LNCAP (cell line): ENCODE measurements around the gene PLD1.
A peak's percentile ranks its signal among the peaks of the same experiment; 100 is the strongest.

Experiments used
- TF ChIP-seq, protein P1 (sequence below): fragments of 450-650 bp; IDR thresholded peaks from 2 replicates; pipeline ENCODE4 v1.5.1; 2017; ENCODE audit warnings: mild to moderate bottlenecking

Gene PLD1

DNA sequence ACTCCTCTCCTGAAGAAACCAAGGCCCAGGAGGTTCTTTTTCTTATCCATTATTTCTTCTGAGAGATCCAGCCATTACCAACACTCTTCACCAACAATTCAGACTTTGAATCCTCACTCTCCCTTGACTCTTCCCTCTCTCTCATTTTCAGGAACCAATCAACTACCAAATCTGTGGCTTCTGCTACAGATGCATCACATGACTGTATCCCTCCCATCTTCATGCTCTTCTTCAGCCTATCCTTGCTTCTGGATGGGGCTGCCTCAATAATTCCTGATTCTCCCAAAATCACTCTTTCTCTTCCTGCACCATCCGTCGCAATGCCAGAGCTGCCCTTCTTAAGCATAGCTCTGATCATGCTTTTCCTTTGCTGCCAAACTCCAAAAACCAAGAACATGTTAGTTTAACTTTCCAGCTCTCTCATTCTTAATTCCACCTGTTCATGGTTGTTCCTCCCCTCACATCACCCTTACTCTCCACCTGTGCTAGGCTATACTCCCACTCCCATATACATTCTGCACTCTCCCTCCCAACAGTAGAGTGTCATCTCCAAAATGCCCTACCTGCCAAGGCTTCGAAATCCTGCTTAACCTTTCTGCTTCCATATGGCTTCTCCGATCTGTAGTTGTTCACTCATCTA, 13.5 kb downstream of the PLD1 start:
- TF ChIP-seq, protein P1, sequence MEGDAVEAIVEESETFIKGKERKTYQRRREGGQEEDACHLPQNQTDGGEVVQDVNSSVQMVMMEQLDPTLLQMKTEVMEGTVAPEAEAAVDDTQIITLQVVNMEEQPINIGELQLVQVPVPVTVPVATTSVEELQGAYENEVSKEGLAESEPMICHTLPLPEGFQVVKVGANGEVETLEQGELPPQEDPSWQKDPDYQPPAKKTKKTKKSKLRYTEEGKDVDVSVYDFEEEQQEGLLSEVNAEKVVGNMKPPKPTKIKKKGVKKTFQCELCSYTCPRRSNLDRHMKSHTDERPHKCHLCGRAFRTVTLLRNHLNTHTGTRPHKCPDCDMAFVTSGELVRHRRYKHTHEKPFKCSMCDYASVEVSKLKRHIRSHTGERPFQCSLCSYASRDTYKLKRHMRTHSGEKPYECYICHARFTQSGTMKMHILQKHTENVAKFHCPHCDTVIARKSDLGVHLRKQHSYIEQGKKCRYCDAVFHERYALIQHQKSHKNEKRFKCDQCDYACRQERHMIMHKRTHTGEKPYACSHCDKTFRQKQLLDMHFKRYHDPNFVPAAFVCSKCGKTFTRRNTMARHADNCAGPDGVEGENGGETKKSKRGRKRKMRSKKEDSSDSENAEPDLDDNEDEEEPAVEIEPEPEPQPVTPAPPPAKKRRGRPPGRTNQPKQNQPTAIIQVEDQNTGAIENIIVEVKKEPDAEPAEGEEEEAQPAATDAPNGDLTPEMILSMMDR = no peak

DNA sequence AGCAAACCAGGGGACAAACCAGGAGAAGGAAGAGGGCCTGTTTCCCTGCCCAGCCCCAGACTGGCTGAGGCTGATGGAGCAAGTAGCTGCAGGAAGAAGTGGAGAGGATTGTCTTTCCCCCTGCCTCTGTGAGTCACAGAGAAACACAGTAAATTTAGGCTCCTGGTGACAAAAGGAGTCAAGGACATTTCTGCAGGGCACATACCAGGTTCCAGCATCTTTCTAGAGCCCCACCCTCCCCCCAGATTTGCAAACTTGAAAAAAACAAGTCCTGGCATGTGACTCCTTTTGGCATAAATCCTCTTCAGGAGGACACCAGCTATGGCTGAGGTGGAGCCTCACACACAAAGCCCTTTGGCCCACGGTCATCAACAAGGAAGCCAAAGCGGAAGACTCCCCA, 17.8 kb downstream of the PLD1 start:
- TF ChIP-seq, protein P1 = no peak

DNA sequence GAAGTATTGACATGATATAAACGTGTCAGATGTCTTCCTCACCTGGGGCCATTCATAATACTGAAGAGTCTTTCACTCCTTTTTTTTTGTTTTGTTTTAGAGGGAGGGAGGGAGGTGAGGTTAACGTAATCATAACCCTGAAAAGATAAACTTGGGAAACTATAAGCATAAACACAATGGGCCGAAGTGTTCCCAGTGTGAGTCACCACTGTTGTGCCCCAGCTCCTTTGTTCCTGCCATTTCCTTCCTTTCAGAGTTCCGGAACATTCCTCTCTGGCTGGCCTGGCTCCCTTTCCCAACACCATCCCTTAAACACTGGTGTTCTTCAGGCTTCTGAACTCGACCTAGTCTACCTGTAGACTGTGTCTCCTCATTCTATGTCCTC, 18.6 kb downstream of the PLD1 start:
- TF ChIP-seq, protein P1 = no peak

DNA sequence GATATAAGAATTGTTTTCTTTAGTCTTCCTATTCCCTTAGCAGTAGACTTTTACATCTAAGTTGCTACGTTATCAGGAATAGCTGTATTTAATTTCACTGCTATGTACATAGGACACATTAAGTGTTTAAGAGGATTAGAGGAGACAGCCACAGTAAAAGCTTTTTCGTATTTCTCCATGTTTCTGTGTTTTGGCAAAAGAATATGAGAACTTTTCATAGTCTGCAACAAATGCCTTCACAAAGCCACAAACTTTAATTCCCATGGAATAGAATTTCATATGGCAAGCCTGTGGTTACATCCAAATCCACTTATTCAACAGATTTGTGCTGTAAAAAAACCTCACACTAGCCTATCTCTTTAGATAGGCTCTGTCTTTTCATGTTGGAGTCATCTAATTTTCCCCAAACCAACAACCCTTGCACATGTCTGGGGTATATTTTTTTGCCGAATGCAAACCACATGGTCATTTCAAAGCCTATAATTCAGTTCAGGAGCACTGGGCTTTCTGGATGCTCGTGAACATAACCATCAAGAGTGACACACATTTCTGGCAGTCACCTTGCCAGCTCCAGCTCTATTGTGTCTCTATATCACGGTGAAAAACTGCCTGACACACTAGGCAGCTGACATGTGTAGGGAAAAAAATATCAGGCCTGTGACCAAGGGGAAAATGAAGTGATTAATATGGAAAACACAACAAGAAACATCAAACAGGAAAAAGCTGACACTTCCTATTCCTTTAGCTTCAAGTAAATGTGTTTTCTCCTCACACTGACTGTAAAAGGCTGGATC, 19.2 kb downstream of the PLD1 start:
- TF ChIP-seq, protein P1 = no peak

DNA sequence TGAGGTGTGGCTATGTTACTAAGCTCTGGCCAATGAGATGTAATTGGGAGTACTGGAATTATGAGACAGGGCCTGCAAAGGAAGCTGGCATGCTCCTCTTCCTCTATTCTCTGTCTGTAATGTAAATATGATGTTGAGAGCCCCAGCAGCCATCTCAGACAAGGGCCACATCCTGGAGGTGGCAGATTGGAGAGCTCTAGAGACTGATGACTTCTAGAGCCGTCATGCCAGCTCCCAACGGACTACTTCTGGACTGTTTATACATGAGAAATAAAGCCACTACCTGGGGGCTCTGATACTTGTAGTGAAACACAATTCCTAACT, 19.7 kb downstream of the PLD1 start:
- TF ChIP-seq, protein P1 = no peak

DNA sequence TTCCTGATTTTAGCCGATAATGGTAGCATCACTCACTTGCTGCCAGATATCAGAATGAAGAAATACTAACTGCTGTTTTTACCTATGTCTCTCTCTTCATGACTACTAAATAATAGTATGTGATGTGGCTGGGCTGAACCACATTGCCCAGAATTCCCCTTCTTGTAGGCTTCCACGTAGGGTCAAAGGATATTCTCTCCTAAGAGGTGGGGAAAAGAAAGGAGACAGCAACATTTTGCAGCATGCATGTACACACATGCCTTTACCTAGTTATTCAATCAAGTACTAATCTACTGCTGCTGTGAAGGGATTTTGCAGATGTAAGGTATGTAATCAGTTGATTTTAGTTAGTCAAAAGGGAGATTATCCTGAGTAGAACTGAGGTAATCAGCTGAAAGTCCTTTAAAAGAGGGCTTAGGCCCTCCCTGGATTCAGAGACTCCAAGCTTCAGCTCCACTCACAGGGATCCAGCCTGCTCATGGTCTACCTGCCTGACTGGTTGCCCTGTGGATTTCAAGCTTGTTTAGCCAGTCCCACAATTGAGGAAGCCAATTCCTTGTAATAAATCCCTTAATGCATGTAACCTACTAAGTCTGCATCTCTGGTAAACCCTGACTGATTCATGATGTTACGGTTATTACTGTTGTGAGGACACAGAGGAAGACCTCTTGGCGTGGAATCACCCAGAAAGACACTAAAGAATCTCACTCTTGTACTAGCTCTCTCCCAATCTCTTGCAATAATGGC, 20.4 kb downstream of the PLD1 start:
- TF ChIP-seq, protein P1 = no peak

DNA sequence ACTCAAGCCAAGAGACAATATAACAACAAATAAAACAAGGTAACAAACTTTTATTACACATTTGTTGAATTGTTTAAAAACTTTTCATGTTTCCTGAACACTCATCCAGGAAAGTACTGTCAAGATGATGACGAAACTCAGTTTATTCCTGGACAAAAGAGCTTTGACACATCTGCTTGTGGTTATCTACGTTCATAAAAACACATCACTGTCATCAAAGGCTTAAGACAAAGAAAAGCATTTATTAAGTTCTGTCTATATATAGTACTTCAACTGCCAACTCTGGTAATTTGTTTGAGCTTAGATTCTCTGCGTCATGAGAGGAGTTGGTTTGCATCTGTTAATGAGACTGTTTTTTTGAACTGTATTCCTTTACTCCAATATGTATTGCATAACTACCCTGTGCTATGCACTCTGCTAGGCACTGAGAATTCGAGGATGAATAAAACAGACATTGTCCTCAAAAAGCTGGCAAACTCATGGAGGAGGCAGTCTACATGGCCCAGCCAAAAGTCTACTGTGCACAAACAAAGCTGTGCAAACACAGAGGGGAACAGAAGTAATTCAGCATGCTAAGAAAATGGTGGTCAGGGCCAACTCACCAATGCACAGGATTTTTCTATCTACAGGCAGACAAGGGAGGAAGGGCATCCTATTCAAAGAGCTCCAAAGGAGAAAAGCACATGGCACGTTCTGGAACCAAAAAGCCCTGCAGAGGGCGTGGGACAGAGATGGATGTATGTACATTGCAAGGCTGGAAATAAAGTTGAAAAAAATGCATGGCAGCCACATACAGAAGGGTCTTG, 21.5 kb downstream of the PLD1 start:
- TF ChIP-seq, protein P1 = peak; percentile 45; the same call in 1 of the 2 replicates
